GM23338 (cell line): ENCODE measurements around the gene RSU1. TPM values are rescaled to one million over a fixed set of nuclear protein-coding genes. Genes with fewer than 3 reads are reported as not detected.
A peak's percentile ranks its signal among the peaks of the same experiment; 100 is the strongest.

Experiments
- ATAC-seq: fragments of 200-7000 bp; cut with Tn5 transposase; 3 replicates; pipeline ENCODE4 v1.9.1; 2020
- DNase-seq: peaks from one replicate; pipeline ENCODE4 v3.0.0-alpha.2; 2015; ENCODE audit warnings: low spot score
- H2AFZ ChIP-seq: fragments of 200-600 bp; sonication (generic); 2 replicates; pipeline ENCODE4 v1.8.0; 2016; ENCODE audit warnings: antibody characterized with exemption, mild to moderate bottlenecking, moderate library complexity
- H3F3A ChIP-seq: fragments of 200-600 bp; sonication (generic); replicated peaks from 2 replicates; pipeline ENCODE4 v1.8.0; 2017; ENCODE audit warnings: antibody characterized with exemption, mixed run types, low read depth
- H3K27ac ChIP-seq: fragments of 200-600 bp; sonication (generic); 2 replicates; pipeline ENCODE4 v1.6.1; 2016; ENCODE audit warnings: low read depth
- H3K27me3 ChIP-seq: fragments of 200-600 bp; sonication (generic); 2 replicates; pipeline ENCODE4 v1.8.0; 2016; ENCODE audit warnings: mild to moderate bottlenecking, mixed run types, moderate library complexity; ENCODE audit not compliant: insufficient read depth
- H3K36me3 ChIP-seq: fragments of 200-600 bp; sonication (generic); 2 replicates; pipeline ENCODE4 v1.8.0; 2016; ENCODE audit warnings: mild to moderate bottlenecking; ENCODE audit not compliant: insufficient read depth
- H3K4me1 ChIP-seq: fragments of 200-600 bp; sonication (generic); 2 replicates; pipeline ENCODE4 v1.8.0; 2016; ENCODE audit warnings: mild to moderate bottlenecking, moderate library complexity; ENCODE audit not compliant: insufficient read depth
- H3K4me2 ChIP-seq: fragments of 200-600 bp; sonication (generic); 2 replicates; pipeline ENCODE4 v1.7.1; 2017; ENCODE audit warnings: mixed run types
- H3K4me3 ChIP-seq: fragments of 200-600 bp; sonication (generic); 2 replicates; pipeline ENCODE4 v1.6.1; 2016; ENCODE audit warnings: mixed run types
- H3K79me2 ChIP-seq: fragments of 200-600 bp; sonication (generic); replicated peaks from 2 replicates; pipeline ENCODE4 v1.8.0; 2017; ENCODE audit warnings: mild to moderate bottlenecking; ENCODE audit not compliant: insufficient read depth
- H3K9me2 ChIP-seq: fragments of 200-600 bp; sonication (generic); 2 replicates; pipeline ENCODE4 v1.8.0; 2017; ENCODE audit not compliant: insufficient read depth
- H4K20me1 ChIP-seq: fragments of 200-600 bp; sonication (generic); replicated peaks from 2 replicates; pipeline ENCODE4 v1.8.0; 2017; ENCODE audit warnings: mild to moderate bottlenecking; ENCODE audit not compliant: insufficient read depth
- H3K27ac Mint-ChIP-seq: 2 replicates; pipeline ENCODE4 v1.8.0; 2020; ENCODE audit warnings: inconsistent platforms, mild to moderate bottlenecking, moderate library complexity, mixed read lengths
- H3K27me3 Mint-ChIP-seq: 3 replicates; pipeline ENCODE4 v1.8.0; 2022; ENCODE audit warnings: low read depth, mild to moderate bottlenecking, moderate library complexity, mixed read lengths, inconsistent platforms; ENCODE audit not compliant: insufficient read depth, poor library complexity
- H3K36me3 Mint-ChIP-seq: 3 replicates; pipeline ENCODE4 v1.8.0; 2021; ENCODE audit warnings: low read depth, mild to moderate bottlenecking, inconsistent platforms, moderate library complexity, mixed read lengths
- H3K4me1 Mint-ChIP-seq: 3 replicates; pipeline ENCODE4 v1.8.0; 2020; ENCODE audit warnings: mild to moderate bottlenecking, inconsistent platforms, mixed read lengths
- H3K4me3 Mint-ChIP-seq: 3 replicates; pipeline ENCODE4 v1.8.0; 2021; ENCODE audit warnings: moderate library complexity, mild to moderate bottlenecking, inconsistent platforms, mixed read lengths
- H3K9me3 Mint-ChIP-seq: 3 replicates; pipeline ENCODE4 v1.8.0; 2020; ENCODE audit warnings: moderate library complexity, mild to moderate bottlenecking, inconsistent platforms, mixed read lengths
- CREB1 ChIP-seq: fragments of 250-450 bp; sonication (Bioruptor Pico); IDR thresholded peaks from 2 replicates; pipeline ENCODE4 v1.5.0; 2020; ENCODE audit warnings: low read depth, mild to moderate bottlenecking, moderate library complexity
- CTCF ChIP-seq, 2 experiments: fragments of 200-600 bp in 1 of 2; sonication (generic) in 1 of 2; conservative IDR thresholded peaks; 2 replicates each; pipeline versions ENCODE4 v1.5.1 to v1.6.1; 2016 to 2017; ENCODE audit warnings: antibody characterized with exemption in 2 of 2, low read depth in 2 of 2, mild to moderate bottlenecking in 2 of 2, moderate library complexity in 1 of 2
- EZH2phosphoT487 ChIP-seq: fragments of 200-600 bp; sonication (generic); IDR thresholded peaks from one replicate; pipeline ENCODE4 v1.8.1; 2018; ENCODE audit warnings: antibody characterized with exemption; ENCODE audit not compliant: unreplicated experiment
- JUNB ChIP-seq: IDR thresholded peaks from one replicate; pipeline ENCODE4 v1.6.1; 2016; ENCODE audit warnings: antibody characterized with exemption; ENCODE audit not compliant: unreplicated experiment
- NANOG ChIP-seq: IDR thresholded peaks from 2 replicates; pipeline ENCODE4 v1.6.1; 2016; ENCODE audit warnings: antibody characterized with exemption, borderline replicate concordance
- ZNF114 ChIP-seq: fragments of 250-450 bp; sonication (Bioruptor Pico); IDR thresholded peaks from 2 replicates; pipeline ENCODE4 v1.5.0; 2020; ENCODE audit warnings: mild to moderate bottlenecking, moderate library complexity
- ZNF331 ChIP-seq: fragments of 250-450 bp; sonication (Bioruptor Pico); IDR thresholded peaks from 2 replicates; pipeline ENCODE4 v1.5.0; 2020; ENCODE audit warnings: low read depth, mild to moderate bottlenecking, moderate library complexity
- ZNF462 ChIP-seq: fragments of 250-450 bp; sonication (Bioruptor Pico); IDR thresholded peaks from 2 replicates; pipeline ENCODE4 v1.5.0; 2020; ENCODE audit warnings: mild to moderate bottlenecking, moderate library complexity
- polyA plus RNA-seq: library from polyadenylated mRNA; unstranded; fragments of >200 nt; fragmentation: Nextera tagmentation; extraction: Ambion mirVana; gene quantifications from 2 replicates; pipeline ENCODE4 v1.2.1, GENCODE V29; 2016
- total RNA-seq: library from RNA; depleted of rRNA; stranded (reverse); fragments of >200 nt; shearing (Covaris generic); gene quantifications from 2 replicates; pipeline ENCODE4 v1.2.3, GENCODE V29; 2014
- TF ChIP-seq, protein P1 (sequence below): IDR thresholded peaks from 2 replicates; pipeline ENCODE4 v1.6.1; 2016; ENCODE audit warnings: antibody characterized with exemption

The RSU1 gene
- total and polyA plus RNA-seq, 2 experiments from 2014 or later: 62.7 to 96.2 TPM

DNA sequence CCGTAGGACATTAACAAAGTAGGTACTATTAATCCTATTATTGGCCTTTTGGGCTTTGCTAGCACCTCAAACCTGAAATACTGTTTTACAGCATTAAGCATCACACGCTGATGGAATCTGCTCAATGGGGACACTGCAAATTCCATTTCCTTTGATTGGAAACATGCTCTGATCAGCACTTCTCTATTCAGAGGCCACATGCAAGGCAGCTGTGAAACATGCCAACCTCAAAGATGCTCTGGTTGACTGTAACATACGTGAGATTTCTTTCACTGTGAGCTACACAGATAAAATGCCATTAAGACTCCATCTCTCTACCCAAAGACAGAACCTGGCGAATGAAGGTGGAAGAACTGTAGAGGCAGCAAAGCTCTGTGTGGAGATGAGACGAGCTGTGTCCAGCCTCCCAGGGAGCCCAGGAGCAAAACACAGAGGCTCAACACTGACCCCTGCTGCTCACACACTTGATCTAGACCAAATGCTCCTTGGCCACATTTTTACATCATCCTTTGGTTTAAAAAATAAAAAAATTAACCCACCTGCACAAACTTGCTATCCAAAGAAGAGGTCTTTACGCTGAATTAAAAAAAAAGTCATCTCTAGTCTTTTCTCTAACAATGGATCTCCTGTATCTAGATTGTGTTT, 8.0 kb downstream of the RSU1 start:
- no peaks in the 10 kb centered on the region for H3K9me2 ChIP-seq
- peaks cover 83% of the 10 kb centered on the region for H3K79me2 ChIP-seq
- no peak overlapping the region for H3K4me3 Mint-ChIP-seq
- H3K27ac Mint-ChIP-seq: no peak overlapping the region
- H3K36me3 Mint-ChIP-seq: peaks cover 2% of the 10 kb centered on the region; the same call in 1 of the 3 replicates
- H4K20me1 ChIP-seq: peaks cover 8% of the 10 kb centered on the region; the same call in 1 of the 2 replicates
- H3K4me2 ChIP-seq: no peak overlapping the region
- TF ChIP-seq NANOG (no peak), ZNF331 (no peak), ZNF462 (no peak), EZH2phosphoT487 (no peak), ZNF114 (CRISPR knock-in tag) (no peak), CREB1 (CRISPR knock-in tag) (no peak), CTCF (conservative IDR thresholded peaks at IDR 0.05; ENCODE audit: low read depth in 2 of 2) (peak; percentile 75 to 79), JUNB (no peak)
- TF ChIP-seq, protein P1, sequence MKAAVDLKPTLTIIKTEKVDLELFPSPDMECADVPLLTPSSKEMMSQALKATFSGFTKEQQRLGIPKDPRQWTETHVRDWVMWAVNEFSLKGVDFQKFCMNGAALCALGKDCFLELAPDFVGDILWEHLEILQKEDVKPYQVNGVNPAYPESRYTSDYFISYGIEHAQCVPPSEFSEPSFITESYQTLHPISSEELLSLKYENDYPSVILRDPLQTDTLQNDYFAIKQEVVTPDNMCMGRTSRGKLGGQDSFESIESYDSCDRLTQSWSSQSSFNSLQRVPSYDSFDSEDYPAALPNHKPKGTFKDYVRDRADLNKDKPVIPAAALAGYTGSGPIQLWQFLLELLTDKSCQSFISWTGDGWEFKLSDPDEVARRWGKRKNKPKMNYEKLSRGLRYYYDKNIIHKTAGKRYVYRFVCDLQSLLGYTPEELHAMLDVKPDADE: no peak
- H3K9me3 Mint-ChIP-seq: no peaks in the 10 kb centered on the region
- H3F3A ChIP-seq: no peaks in the 10 kb centered on the region
- peak; percentile 96 for ATAC-seq
- no peaks in the 10 kb centered on the region for H3K36me3 ChIP-seq
- no peaks in the 10 kb centered on the region for H3K27me3 ChIP-seq
- DNase-seq: peak; percentile 77
- H2AFZ ChIP-seq: no peak overlapping the region
- H3K4me3 ChIP-seq: no peak overlapping the region
- peaks cover 2% of the 10 kb centered on the region for H3K27me3 Mint-ChIP-seq
- H3K27ac ChIP-seq: no peak overlapping the region
- H3K4me1 ChIP-seq: no peaks in the 10 kb centered on the region
- H3K4me1 Mint-ChIP-seq: no peaks in the 10 kb centered on the region; the same call in 1 of the 3 replicates
